H1 (cell line): ENCODE results near the gene AGBL5. TPM values are rescaled to one million over a fixed set of nuclear protein-coding genes. Genes with fewer than 3 reads are reported as not detected.

ENCODE experiments used
- EP300 ChIP-seq, 2 experiments: IDR thresholded peaks; 1 replicate in 1 of 2; 2 replicates in 1 of 2; pipeline ENCODE4 v1.6.1; 2011 to 2012; ENCODE audit warnings: low read depth in 2 of 2, low read length in 2 of 2, mild to moderate bottlenecking in 2 of 2, borderline replicate concordance in 1 of 2, inconsistent platforms in 1 of 2, moderate library complexity in 1 of 2
- GTF2F1 ChIP-seq: IDR thresholded peaks from 2 replicates; pipeline ENCODE4 v1.6.1; 2012; ENCODE audit warnings: low read depth, low read length, improper control_type of control experiment, borderline replicate concordance
- JUN ChIP-seq: IDR thresholded peaks from 2 replicates; pipeline ENCODE4 v1.6.1; 2011; ENCODE audit warnings: low read depth, mild to moderate bottlenecking, improper control_type of control experiment, low read length
- MAFK ChIP-seq: IDR thresholded peaks from 2 replicates; pipeline ENCODE4 v1.6.1; 2012; ENCODE audit warnings: low read depth, mild to moderate bottlenecking, improper control_type of control experiment, low read length
- NRF1 ChIP-seq: IDR thresholded peaks from 2 replicates; pipeline ENCODE4 v1.6.1; 2011; ENCODE audit warnings: mild to moderate bottlenecking, low read depth, low read length, improper control_type of control experiment
- RFX5 ChIP-seq: IDR thresholded peaks from 2 replicates; pipeline ENCODE4 v1.6.1; 2011; ENCODE audit warnings: low read depth, low read length, improper control_type of control experiment, borderline replicate concordance
- SIRT6 ChIP-seq: IDR thresholded peaks from one replicate; pipeline ENCODE4 v1.7.1; 2012; ENCODE audit warnings: low read length, inconsistent platforms
- TAF7 ChIP-seq: optimal IDR thresholded peaks from 2 replicates; pipeline ENCODE3; 2011; ENCODE audit warnings: low read depth, mild to moderate bottlenecking, inconsistent platforms, low read length, moderate library complexity, borderline replicate concordance
- TCF12 ChIP-seq: IDR thresholded peaks from 2 replicates; pipeline ENCODE4 v1.6.1; 2011; ENCODE audit warnings: low read depth, mild to moderate bottlenecking, low read length
- TEAD4 ChIP-seq: IDR thresholded peaks from 2 replicates; pipeline ENCODE4 v1.6.1; 2012; ENCODE audit warnings: low read depth, low read length, inconsistent platforms, mixed read lengths
- polyA plus RNA-seq, 7 experiments: library from polyadenylated mRNA; depleted of rRNA in 3 of 7; stranded (reverse) in 5 of 7; unstranded in 2 of 7; fragments of >200 nt in 5 of 7; fragments of 200-250 nt in 2 of 7; gene quantifications; 1 replicate in 5 of 7; 2 replicates in 1 of 7; 4 replicates in 1 of 7; pipeline versions ENCODE4 v1.2.1 to v1.2.3, GENCODE V29; 2011 to 2013; ENCODE audit warnings: missing spikeins in 2 of 7, mixed read lengths in 2 of 7
- total RNA-seq: library from RNA; stranded (reverse); fragmentation: NEBNext Ultra II Directional; extraction: Animal tissue kit (Norgen Biotek cat#: 25700); gene quantifications from 2 replicates; pipeline ENCODE4 v1.2.1, GENCODE V29; 2021
- TF ChIP-seq, protein P1 (sequence below): IDR thresholded peaks from 2 replicates; pipeline ENCODE4 v1.6.1; 2012; ENCODE audit warnings: low read length, inconsistent platforms

The AGBL5 gene
- total and polyA plus RNA-seq, 2 of the 8 experiments (the other 6 are each of a cell fraction or from before 2014, with no cell fraction given) = 45.4 to 62.0 TPM

DNA sequence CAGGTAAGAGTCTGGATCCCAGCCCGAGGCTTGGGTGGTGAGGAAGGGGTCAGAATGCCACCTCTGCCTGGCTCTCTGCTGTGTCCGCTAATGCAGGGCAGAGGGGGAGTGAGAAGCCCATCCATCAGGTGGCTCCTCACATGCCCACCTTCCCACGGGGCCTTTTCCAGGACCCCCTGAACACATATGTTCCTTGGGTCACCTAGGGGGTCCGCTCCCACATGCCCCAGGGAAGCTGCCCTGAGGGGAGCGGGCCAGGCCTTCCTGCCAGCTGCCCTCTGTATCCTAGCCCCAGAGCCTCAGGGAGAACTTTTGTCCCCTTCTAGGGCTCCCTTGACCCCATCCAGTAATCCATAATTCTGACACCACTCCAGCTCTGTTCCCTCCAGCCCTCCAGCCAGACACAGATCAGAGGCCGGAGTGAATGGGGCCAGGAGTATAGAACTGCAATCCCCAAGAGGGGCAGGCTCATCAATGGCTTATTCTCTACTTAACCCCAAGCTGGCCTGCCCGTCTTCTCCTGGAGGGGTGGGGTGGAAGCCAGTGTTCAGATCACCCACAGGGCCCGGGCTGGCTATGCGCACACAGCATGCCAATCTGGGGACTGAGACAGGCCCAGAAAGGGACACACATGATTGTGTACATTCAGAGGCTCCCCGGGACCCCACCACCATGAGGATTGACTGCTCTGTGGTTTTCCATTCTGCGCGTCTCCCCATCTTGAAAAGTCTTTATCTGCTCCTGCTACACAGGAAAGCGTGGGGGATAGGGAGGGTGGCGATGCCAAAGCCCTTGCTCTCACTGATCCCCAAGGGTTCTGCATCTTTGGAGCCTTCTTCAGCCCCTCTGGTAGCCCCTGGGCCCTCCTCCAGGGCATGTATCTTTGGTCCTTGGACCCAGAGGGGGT, 28.0 kb downstream of the AGBL5 start (continued):
- TF ChIP-seq, protein P1, sequence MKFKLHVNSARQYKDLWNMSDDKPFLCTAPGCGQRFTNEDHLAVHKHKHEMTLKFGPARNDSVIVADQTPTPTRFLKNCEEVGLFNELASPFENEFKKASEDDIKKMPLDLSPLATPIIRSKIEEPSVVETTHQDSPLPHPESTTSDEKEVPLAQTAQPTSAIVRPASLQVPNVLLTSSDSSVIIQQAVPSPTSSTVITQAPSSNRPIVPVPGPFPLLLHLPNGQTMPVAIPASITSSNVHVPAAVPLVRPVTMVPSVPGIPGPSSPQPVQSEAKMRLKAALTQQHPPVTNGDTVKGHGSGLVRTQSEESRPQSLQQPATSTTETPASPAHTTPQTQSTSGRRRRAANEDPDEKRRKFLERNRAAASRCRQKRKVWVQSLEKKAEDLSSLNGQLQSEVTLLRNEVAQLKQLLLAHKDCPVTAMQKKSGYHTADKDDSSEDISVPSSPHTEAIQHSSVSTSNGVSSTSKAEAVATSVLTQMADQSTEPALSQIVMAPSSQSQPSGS = no peak
- no peak for TF ChIP-seq TAF7
- no peak for TF ChIP-seq TEAD4
- no peak for TF ChIP-seq EP300 (IDR thresholded peaks at IDR 0.05; ENCODE audit: borderline replicate concordance in 1 of 2, low read depth in 2 of 2, low read length in 2 of 2)
- TF ChIP-seq MAFK = no peak
- no peak for TF ChIP-seq JUN
- TF ChIP-seq SIRT6 = no peak
- no peak for TF ChIP-seq GTF2F1
- no peak for TF ChIP-seq NRF1
- no peak for TF ChIP-seq RFX5
- no peak for TF ChIP-seq TCF12
